Transverse colon (tissue), 4 donors: ENCODE measurements around the gene RGL3.

Source experiments
- EP300 ChIP-seq: sonication (generic); formaldehyde crosslinking; IDR thresholded peaks from one replicate; pipeline ENCODE4 v1.6.1; 2017; ENCODE audit warnings: antibody characterized with exemption, low read depth
- POLR2A ChIP-seq: fragments of 450-650 bp; IDR thresholded peaks from one replicate; pipeline ENCODE4 v1.6.1; 2016; ENCODE audit warnings: antibody characterized with exemption, mild to moderate bottlenecking, moderate library complexity
- POLR2AphosphoS5 ChIP-seq, 3 donors: sonication (generic); formaldehyde crosslinking; IDR thresholded peaks; one replicate each; pipeline ENCODE4 v1.6.1; 2016; ENCODE audit warnings: antibody characterized with exemption in 3 of 3
- TF ChIP-seq, protein P1 (sequence below), 5 experiments: fragments of 200-600 bp in 3 of 5; fragments of 450-650 bp in 2 of 5; sonication (generic) in 3 of 5; IDR thresholded peaks; 1 replicate in 2 of 5; 2 replicates in 3 of 5; pipeline ENCODE4 v1.5.1; 2016 to 2017; ENCODE audit warnings: antibody characterized with exemption in 5 of 5, inconsistent platforms in 3 of 5, mild to moderate bottlenecking in 2 of 5, moderate library complexity in 1 of 5

GRCh38 chr19:11418549-11419506, at the start of gene RGL3:
- no peak for TF ChIP-seq POLR2A
- TF ChIP-seq, protein P1, sequence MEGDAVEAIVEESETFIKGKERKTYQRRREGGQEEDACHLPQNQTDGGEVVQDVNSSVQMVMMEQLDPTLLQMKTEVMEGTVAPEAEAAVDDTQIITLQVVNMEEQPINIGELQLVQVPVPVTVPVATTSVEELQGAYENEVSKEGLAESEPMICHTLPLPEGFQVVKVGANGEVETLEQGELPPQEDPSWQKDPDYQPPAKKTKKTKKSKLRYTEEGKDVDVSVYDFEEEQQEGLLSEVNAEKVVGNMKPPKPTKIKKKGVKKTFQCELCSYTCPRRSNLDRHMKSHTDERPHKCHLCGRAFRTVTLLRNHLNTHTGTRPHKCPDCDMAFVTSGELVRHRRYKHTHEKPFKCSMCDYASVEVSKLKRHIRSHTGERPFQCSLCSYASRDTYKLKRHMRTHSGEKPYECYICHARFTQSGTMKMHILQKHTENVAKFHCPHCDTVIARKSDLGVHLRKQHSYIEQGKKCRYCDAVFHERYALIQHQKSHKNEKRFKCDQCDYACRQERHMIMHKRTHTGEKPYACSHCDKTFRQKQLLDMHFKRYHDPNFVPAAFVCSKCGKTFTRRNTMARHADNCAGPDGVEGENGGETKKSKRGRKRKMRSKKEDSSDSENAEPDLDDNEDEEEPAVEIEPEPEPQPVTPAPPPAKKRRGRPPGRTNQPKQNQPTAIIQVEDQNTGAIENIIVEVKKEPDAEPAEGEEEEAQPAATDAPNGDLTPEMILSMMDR (IDR thresholded peaks at IDR 0.05) = no peak
- TF ChIP-seq POLR2AphosphoS5 (IDR thresholded peaks at IDR 0.05) = peak in 1 of 3 donors; percentile 33
- TF ChIP-seq EP300 = no peak
